Brain microvascular endothelial cell (primary cell): Measurements from ENCODE around the gene CAPN12.

Experiments used
- DNase-seq: peaks from one replicate; pipeline ENCODE4 v3.0.0-alpha.2; 2020
- H3K27ac ChIP-seq: fragments of 250-450 bp; sonication (Bioruptor Pico); 2 replicates; pipeline ENCODE4 v1.5.1; 2020; ENCODE audit warnings: mild to moderate bottlenecking, moderate library complexity
- H3K27me3 ChIP-seq: fragments of 250-450 bp; sonication (Bioruptor Pico); replicated peaks from 2 replicates; pipeline ENCODE4 v1.5.1; 2020; ENCODE audit warnings: mild to moderate bottlenecking
- H3K36me3 ChIP-seq: fragments of 250-450 bp; sonication (Bioruptor Pico); replicated peaks from 2 replicates; pipeline ENCODE4 v1.5.1; 2020; ENCODE audit warnings: mild to moderate bottlenecking
- H3K4me3 ChIP-seq: 2 replicates; pipeline ENCODE4 v1.5.1; 2011; ENCODE audit warnings: low read depth, mild to moderate bottlenecking, control low read depth, low read length, moderate library complexity
- CTCF ChIP-seq: IDR thresholded peaks from 2 replicates; pipeline ENCODE4 v1.5.1; 2011; ENCODE audit warnings: low read depth, mild to moderate bottlenecking, moderate library complexity, low read length, control low read depth, inconsistent platforms; ENCODE audit errors: missing control alignments
- in situ Hi-C: cut with HindIII; loops from 2 replicates; pipeline ENCODE4 v1.10.0; 2017; ENCODE audit warnings: low sequenced_read_pairs, low pct_ligation_motif_present

The CAPN12 gene

GRCh38 chr19:38690146-38690545 is 54.1 kb downstream of the CAPN12 start:
- H3K36me3 ChIP-seq = peaks cover 15% of the 10 kb centered on the region
- H3K4me3 ChIP-seq = no peak overlapping the region
- TF ChIP-seq CTCF = no peak
- in situ Hi-C loops = no loop called here
- H3K27me3 ChIP-seq = no peaks in the 10 kb centered on the region
- DNase-seq = no peak
- H3K27ac ChIP-seq = peak overlapping the region; percentile 97

- Histone ChIP-seq H3K27ac (no peak overlapping the region), H3K27me3 (no peaks in the 10 kb centered on the region), H3K36me3 (peaks cover 8% of the 10 kb centered on the region), H3K4me3 (no peak overlapping the region)
- no peak for TF ChIP-seq CTCF
- in situ Hi-C loops = no loop called here
- DNase-seq = no peak
These were observed 56.4 kb downstream of the CAPN12 start for GRCh38 chr19:38687837-38688378.

GRCh38 chr19:38686530-38686888 is 57.8 kb downstream of the CAPN12 start:
- DNase-seq = no peak
- no peak for TF ChIP-seq CTCF
- Histone ChIP-seq H3K4me3 (no peak overlapping the region), H3K36me3 (peaks cover 5% of the 10 kb centered on the region), H3K27ac (peak overlapping the region; percentile 90), H3K27me3 (no peaks in the 10 kb centered on the region)
- in situ Hi-C loops = no loop called here

GRCh38 chr19:38685666-38686529 is 58.4 kb downstream of the CAPN12 start:
- Histone ChIP-seq H3K27ac (peak overlapping the region; percentile 90), H3K4me3 (no peak overlapping the region), H3K27me3 (no peaks in the 10 kb centered on the region), H3K36me3 (peaks cover 7% of the 10 kb centered on the region)
- peak; percentile 70 for DNase-seq
- in situ Hi-C loops = no loop called here
- peak; percentile 80 for TF ChIP-seq CTCF

- H3K4me3 ChIP-seq = no peak overlapping the region
These were observed 59.2 kb downstream of the CAPN12 start for GRCh38 chr19:38684862-38685665.

More at GRCh38 chr19:38684862-38685665, 59.2 kb downstream of the CAPN12 start:
- no peak for TF ChIP-seq CTCF
- H3K36me3 ChIP-seq = peaks cover 3% of the 10 kb centered on the region
- peak overlapping the region; percentile 90 for H3K27ac ChIP-seq
- DNase-seq = no peak
- H3K27me3 ChIP-seq = no peaks in the 10 kb centered on the region
- in situ Hi-C loops = no loop called here
